Rectal smooth muscle tissue (tissue), 1 donor: ENCODE measurements around the gene MEGF11.

Experiments used
- H3K27ac ChIP-seq: one replicate; pipeline ENCODE4 v1.7.0; 2013; ENCODE audit warnings: low read depth, low read length, inconsistent platforms
- H3K27me3 ChIP-seq: one replicate; pipeline ENCODE4 v1.7.0; 2013; ENCODE audit warnings: low read length; ENCODE audit not compliant: control insufficient read depth, insufficient read depth
- H3K36me3 ChIP-seq: one replicate; pipeline ENCODE4 v1.7.0; 2013; ENCODE audit warnings: low read length; ENCODE audit not compliant: control insufficient read depth, insufficient read depth
- H3K4me1 ChIP-seq: one replicate; pipeline ENCODE4 v1.7.0; 2013; ENCODE audit warnings: low read length; ENCODE audit not compliant: control insufficient read depth, insufficient read depth
- H3K4me3 ChIP-seq: one replicate; pipeline ENCODE4 v1.7.0; 2013; ENCODE audit warnings: low read length
- H3K9ac ChIP-seq: one replicate; pipeline ENCODE4 v1.7.0; 2013; ENCODE audit warnings: low read length

MEGF11 gene

DNA sequence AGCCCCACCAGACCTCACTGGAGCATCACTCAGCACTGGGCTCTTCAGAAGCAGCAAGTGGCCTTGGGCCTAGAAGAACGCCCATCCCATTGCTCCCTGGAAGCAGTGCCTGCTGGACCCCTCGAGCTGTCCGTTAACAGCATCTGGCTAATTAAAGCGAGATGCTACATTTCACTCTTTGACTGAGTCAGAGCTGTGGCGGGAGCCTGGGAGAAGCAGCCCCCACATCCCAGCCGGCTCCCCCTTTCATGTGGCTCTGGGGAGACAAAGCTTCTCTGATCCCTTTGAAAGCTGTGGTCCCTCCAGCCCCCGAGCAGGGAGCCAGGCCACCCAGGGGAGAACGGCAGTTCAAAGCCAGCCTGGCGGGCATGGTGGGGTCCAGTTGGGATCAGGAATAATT is 103.7 kb downstream of the MEGF11 start:
- Histone ChIP-seq H3K27ac (no peak overlapping the region), H3K4me1 (no peaks in the 10 kb centered on the region), H3K4me3 (no peak overlapping the region), H3K9ac (no peak overlapping the region), H3K27me3 (peaks cover 3% of the 10 kb centered on the region), H3K36me3 (no peaks in the 10 kb centered on the region)

DNA sequence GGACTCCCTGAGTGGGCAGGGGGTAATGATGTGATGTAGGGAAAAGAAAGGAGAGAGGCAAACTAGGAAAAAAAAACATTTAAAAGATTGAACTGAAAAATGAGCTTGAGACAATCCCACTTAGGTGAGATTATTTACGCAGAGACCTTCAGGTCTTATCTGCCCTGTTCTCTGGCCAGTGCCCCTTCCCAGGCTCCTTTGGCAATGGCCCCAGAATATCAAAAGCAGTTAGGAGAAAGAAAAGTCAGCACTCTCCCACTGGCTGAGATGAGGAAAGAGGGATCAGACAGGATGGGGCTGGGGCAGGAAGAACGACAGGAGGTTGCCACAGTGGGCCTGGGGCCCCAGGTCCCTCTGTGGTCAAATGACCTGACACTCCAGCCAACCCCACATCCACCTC is 105.4 kb downstream of the MEGF11 start:
- Histone ChIP-seq H3K36me3 (no peaks in the 10 kb centered on the region), H3K27ac (no peak overlapping the region), H3K9ac (no peak overlapping the region), H3K4me1 (no peaks in the 10 kb centered on the region), H3K4me3 (no peak overlapping the region), H3K27me3 (peaks cover 3% of the 10 kb centered on the region)

DNA sequence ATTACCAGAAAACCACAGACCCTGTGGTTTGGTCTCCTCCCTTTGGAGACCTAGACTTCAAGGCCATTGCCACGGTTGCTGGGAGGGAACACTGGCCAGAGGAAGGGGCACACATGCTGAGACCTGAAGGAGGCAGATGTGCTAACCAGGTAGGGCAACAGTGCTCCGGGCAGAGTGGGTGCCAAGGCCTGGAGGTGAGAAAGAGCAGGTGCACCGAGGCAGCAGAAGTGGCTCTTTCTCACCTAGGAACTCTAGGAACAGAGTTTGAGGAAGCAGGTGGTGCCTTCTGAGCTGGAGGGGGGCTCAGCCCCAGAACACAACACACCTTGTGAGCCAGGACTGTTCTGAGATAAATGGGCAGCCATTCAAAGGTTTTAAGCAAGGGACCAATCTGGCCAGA is 106.1 kb downstream of the MEGF11 start:
- H3K27me3 ChIP-seq, result peaks cover 3% of the 10 kb centered on the region
- no peaks in the 10 kb centered on the region for H3K4me1 ChIP-seq
- H3K27ac ChIP-seq, result no peak overlapping the region
- no peak overlapping the region for H3K4me3 ChIP-seq
- H3K9ac ChIP-seq, result no peak overlapping the region
- H3K36me3 ChIP-seq, result no peaks in the 10 kb centered on the region

DNA sequence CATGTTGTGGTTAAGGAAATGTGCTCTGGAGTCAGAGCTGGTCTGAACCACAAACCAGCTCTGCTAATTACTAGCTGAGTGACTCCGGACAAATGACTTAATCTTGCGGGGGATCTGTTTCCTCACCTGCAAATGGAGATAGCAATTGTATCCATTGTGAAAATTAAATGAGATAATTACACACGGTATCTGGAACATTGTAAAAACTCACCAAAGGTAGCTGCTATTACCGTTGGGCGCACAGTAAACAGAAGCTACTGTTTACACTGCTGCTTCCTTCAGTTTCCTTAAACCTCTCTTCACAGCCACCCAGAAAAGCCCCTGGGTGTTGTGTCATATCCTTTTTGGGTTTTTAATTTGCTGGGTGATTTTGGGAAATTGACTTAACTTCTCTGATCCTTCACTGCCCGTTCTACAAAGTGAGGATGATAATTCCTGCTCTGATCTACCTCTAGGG is 107.8 kb downstream of the MEGF11 start:
- H3K9ac ChIP-seq, result no peak overlapping the region

DNA sequence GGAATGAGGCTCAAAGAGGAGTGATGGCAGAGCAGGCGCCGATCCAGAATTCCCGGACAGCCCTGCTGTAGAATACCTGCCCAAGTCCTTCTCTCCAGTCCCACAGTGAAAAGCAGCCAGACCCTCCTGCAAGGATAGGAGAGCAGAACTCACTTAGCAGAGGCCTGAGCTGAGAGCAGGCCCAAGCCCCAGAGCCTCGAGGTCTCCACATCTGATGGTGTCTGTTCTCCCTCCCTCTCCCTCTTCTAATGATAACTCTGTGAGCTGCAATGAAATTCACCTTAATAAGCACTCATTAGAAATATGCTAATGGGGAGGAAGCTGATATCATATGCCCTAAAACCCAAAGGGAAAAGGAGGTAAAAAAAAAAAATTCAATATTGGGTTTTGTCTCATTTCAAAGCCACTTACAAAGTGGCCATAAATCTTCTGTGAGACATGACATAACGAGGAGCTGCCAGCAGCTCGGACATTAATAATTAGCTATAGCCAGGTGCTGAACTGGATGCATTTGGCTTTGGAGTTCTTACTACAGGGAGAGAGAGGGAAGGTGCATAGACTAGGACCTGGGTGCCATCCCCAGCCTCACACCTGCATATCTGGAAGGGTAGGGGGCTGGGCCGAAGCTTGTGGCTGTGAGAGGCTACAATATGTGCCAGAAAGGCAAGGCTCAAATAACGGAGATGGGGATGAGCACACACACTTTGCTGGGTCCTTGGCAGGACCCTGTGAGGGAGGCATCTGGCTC is 108.4 kb downstream of the MEGF11 start:
- Histone ChIP-seq H3K36me3 (no peaks in the 10 kb centered on the region), H3K4me1 (no peaks in the 10 kb centered on the region), H3K27me3 (no peaks in the 10 kb centered on the region), H3K4me3 (no peak overlapping the region), H3K27ac (no peak overlapping the region), H3K9ac (no peak overlapping the region)

More for the DNA sequence above, 107.8 kb downstream of the MEGF11 start:
- H3K27ac ChIP-seq, result no peak overlapping the region
- H3K4me1 ChIP-seq, result no peaks in the 10 kb centered on the region
- no peaks in the 10 kb centered on the region for H3K27me3 ChIP-seq
- H3K4me3 ChIP-seq, result no peak overlapping the region
- no peaks in the 10 kb centered on the region for H3K36me3 ChIP-seq

DNA sequence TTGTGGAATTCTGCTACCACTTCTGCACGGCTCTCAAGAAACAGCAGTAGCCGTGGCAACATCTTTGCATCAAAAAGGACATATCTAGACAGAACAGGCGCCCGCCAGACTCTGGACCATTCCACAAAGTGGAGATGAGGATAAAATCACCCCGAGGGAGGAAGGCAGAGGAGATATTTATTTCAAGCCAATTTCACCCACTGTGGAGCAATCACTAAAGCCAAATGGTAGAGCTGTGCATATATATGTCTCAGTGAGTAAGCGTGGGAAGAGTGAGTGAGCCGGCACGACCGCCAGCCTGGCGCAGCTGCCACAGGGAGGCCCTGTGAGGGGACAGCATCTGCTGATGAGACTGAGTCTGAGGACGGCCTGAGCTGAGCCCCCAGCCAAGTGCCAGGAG is 111.3 kb downstream of the MEGF11 start:
- no peaks in the 10 kb centered on the region for H3K4me1 ChIP-seq
- no peak overlapping the region for H3K9ac ChIP-seq
- H3K27ac ChIP-seq, result no peak overlapping the region
- H3K4me3 ChIP-seq, result no peak overlapping the region
- H3K36me3 ChIP-seq, result no peaks in the 10 kb centered on the region
- no peaks in the 10 kb centered on the region for H3K27me3 ChIP-seq

DNA sequence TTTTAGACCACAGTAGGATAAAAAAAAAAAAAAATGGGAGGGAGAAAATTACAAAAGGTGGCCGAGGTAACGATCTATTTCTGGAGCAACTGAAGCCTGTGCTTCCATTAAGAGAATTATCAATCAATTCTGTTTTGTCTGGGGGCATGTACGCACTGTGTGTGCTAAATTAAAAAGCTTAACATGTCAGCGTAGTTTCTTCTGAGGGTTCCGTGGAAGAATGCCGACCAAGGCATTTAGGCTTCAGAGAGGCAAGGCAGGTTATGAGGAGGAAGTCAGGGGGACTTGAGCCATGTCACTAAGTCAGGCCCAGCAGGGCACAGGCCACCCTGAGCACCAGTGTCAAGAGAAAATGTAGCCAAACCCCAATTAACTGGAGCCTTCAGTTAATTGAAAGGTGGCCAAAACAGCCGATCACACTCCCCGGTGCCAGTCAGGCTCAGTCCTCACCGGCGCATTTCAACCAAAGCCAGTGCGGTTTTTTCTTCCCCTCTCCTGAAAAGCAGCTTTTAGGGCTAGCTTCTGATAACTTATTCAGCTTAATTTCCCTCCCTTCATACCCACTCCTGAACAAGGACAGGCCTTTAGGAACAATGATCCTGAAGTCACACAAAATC is 113.9 kb downstream of the MEGF11 start:
- Histone ChIP-seq H3K9ac (no peak overlapping the region), H3K4me3 (no peak overlapping the region), H3K36me3 (no peaks in the 10 kb centered on the region), H3K4me1 (no peaks in the 10 kb centered on the region), H3K27ac (no peak overlapping the region), H3K27me3 (peaks cover 2% of the 10 kb centered on the region)

DNA sequence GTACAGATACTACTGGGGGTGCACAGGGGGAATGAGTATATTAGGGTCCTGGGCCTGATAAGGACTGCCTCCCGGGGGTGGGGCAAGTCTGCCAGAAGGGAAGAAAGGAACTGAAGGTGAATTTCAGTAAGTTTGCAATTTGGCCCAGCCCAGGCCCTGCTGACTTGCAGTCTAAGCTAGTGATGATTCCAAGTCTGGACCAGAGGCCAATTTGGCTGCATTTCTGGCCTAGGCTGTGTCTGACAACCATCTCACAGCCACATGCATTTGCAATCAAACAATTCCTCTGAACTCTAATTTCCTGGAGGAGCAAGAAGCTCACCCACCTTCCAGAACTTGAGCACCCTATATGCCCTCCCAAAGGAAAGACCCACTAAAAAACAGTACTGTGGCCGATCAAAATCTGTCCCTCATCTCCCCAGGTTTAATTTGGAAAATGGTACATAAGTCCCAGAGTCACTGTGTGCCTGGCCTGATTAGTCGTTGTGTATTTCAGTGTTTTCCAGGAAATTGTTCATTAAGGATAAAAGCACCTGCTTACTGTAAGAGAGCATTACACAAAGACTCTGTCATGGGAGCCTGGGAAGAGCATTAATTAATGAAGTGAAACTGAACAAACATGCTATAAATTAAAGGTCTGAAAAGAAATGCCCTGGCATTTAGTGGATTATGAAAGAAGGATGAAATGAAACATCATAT is 114.5 kb downstream of the MEGF11 start:
- no peak overlapping the region for H3K27ac ChIP-seq
- no peak overlapping the region for H3K4me3 ChIP-seq
- H3K4me1 ChIP-seq, result no peaks in the 10 kb centered on the region
- peaks cover 2% of the 10 kb centered on the region for H3K27me3 ChIP-seq
- no peaks in the 10 kb centered on the region for H3K36me3 ChIP-seq
- H3K9ac ChIP-seq, result no peak overlapping the region

DNA sequence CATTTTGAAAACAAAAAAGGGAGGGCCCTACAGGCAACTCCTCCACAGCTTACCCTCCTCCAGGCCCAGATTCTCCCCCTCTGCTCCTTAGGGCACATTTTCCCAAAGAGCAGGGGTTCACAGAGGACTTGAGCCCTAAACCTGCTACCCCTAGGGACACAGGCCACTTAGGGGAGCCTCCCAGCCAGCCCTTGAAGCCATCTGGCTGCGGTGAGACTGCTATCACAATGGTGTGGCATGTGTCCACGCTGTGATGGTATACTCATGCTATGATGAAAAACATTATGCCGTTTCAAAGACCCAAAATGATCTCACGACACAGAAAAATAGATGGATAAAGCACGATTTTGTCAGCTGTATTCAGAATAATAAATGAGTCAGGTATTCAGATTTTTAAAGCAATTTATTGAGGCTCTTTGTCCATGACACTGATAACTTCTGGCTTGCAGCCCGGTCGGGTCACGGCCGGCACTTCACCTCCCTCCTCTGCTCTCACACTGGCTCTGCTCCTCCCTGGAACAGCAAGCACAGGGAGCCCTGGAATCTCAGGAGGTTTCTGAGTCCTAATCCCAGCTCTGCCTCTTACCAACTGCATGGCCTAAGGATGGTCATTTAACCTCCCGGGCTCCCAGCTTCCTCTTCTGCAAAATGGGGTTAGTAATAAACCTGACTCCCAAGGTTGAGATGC is 115.3 kb downstream of the MEGF11 start:
- H3K27ac ChIP-seq, result no peak overlapping the region
- no peak overlapping the region for H3K4me3 ChIP-seq
- no peaks in the 10 kb centered on the region for H3K4me1 ChIP-seq
- no peak overlapping the region for H3K9ac ChIP-seq
- H3K36me3 ChIP-seq, result no peaks in the 10 kb centered on the region
- H3K27me3 ChIP-seq, result peaks cover 2% of the 10 kb centered on the region

DNA sequence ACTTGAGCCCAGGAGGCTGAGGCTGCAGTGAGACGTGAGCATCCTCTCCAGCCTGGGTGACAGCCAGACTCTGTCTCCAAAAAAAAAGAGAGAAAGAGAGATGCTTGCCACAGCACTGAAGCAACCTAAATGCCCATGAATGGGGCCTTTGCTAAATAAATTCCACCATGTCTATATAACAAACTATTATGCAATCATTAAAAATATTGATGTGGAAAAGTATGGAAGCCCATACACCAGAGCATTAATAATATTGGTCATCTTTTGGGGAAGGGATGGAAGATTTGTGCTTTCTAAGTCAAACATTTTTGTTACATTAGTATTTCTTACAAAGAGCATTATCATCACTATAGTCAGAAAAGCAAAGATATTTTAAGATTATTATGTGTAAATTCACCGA is 116.6 kb downstream of the MEGF11 start:
- no peak overlapping the region for H3K4me3 ChIP-seq
- no peaks in the 10 kb centered on the region for H3K4me1 ChIP-seq
- H3K9ac ChIP-seq, result no peak overlapping the region
- H3K36me3 ChIP-seq, result no peaks in the 10 kb centered on the region
- H3K27ac ChIP-seq, result no peak overlapping the region
- peaks cover 2% of the 10 kb centered on the region for H3K27me3 ChIP-seq

DNA sequence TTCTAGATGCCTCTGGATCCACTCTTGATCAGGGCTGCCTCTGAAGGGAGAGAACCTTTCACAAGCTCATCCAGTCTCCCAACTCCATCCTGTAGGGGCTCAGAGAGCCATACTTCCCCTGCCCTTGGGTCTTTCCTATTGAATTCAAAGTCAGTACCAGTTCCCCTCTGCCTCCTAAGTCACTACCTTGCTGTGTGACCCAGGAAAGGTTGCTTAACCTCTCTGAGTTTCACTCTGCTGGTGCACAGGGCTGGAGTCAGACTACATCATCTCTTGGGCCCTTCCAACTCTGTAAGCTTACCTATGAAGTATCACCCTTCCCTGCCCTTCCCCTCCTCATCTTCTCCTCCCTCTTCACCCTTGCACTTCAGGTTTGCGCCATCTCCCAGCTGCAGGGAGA is 117.9 kb downstream of the MEGF11 start:
- Histone ChIP-seq H3K36me3 (no peaks in the 10 kb centered on the region), H3K27ac (no peak overlapping the region), H3K9ac (no peak overlapping the region), H3K4me1 (no peaks in the 10 kb centered on the region), H3K4me3 (no peak overlapping the region), H3K27me3 (peaks cover 2% of the 10 kb centered on the region)

DNA sequence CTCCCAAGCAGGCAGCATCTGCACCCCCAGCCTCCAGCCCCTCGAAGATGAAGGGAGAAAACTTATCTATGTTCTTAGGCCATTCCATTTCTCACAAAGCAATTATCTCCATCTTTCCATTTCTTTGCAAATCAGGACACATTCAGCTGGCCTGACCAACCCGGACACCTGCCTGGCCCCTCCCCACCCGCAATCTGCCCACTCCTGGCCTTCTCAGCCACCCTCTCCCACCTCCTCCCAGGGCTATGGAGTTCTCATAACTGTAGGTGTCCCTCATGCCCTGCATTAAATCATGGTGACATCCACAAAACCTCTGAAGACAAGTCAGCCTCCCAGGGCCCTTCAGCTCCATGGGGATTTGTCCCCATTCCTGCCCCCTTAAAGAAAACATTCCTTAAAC is 119.3 kb downstream of the MEGF11 start:
- peaks cover 2% of the 10 kb centered on the region for H3K27me3 ChIP-seq
- no peaks in the 10 kb centered on the region for H3K36me3 ChIP-seq
- no peak overlapping the region for H3K27ac ChIP-seq
- no peak overlapping the region for H3K9ac ChIP-seq
- no peaks in the 10 kb centered on the region for H3K4me1 ChIP-seq
- no peak overlapping the region for H3K4me3 ChIP-seq
